Neural cell (in vitro differentiated cells): ENCODE data around the gene PID1. TPM values are rescaled to one million over a fixed set of nuclear protein-coding genes. Genes with fewer than 3 reads are reported as not detected.

Source experiments
- H2AFZ ChIP-seq: fragments of 200-600, 300-800 bp; sonication (generic), shearing (Covaris generic); 2 replicates; pipeline ENCODE4 v1.6.0; 2014; ENCODE audit warnings: low read depth, mild to moderate bottlenecking, antibody characterized with exemption, low read length, moderate library complexity
- H3F3A ChIP-seq: fragments of 200-600 bp; shearing (Covaris generic); 2 replicates; pipeline ENCODE4 v1.6.1; 2016; ENCODE audit warnings: mild to moderate bottlenecking, moderate library complexity, mixed read lengths, antibody characterized with exemption, low read length; ENCODE audit not compliant: insufficient read depth, poor library complexity, severe bottlenecking
- H3K27ac ChIP-seq: fragments of 200-600, 300-800 bp; sonication (generic), shearing (Covaris generic); 2 replicates; pipeline ENCODE4 v1.5.1; 2014; ENCODE audit warnings: mild to moderate bottlenecking, low read length, moderate library complexity
- H3K27me3 ChIP-seq: fragments of 300-800, 200-600 bp; sonication (generic), shearing (Covaris generic); 2 replicates; pipeline ENCODE4 v1.6.0; 2014; ENCODE audit warnings: mild to moderate bottlenecking, low read depth, low read length, moderate library complexity; ENCODE audit not compliant: insufficient read depth
- H3K36me3 ChIP-seq: fragments of 300-800, 200-600 bp; sonication (generic), shearing (Covaris generic); 2 replicates; pipeline ENCODE4 v1.5.1; 2014; ENCODE audit warnings: mild to moderate bottlenecking, antibody characterized with exemption, low read length, moderate library complexity; ENCODE audit not compliant: insufficient read depth
- H3K4me2 ChIP-seq: fragments of 300-800, 200-600 bp; sonication (generic), shearing (Covaris generic); 2 replicates; pipeline ENCODE4 v1.6.0; 2014; ENCODE audit warnings: mild to moderate bottlenecking, low read length
- H3K4me3 ChIP-seq: fragments of 300-800, 200-600 bp; sonication (generic), shearing (Covaris generic); 2 replicates; pipeline ENCODE4 v1.5.1; 2014; ENCODE audit warnings: mild to moderate bottlenecking, low read length, moderate library complexity
- H3K79me2 ChIP-seq: fragments of 200-600 bp; shearing (Covaris generic); replicated peaks from 2 replicates; pipeline ENCODE4 v1.6.0; 2014; ENCODE audit warnings: mild to moderate bottlenecking, low read length, moderate library complexity; ENCODE audit not compliant: insufficient read depth
- H3K9ac ChIP-seq: fragments of 300-800, 200-600 bp; sonication (generic), shearing (Covaris generic); 2 replicates; pipeline ENCODE4 v1.6.1; 2016; ENCODE audit warnings: mild to moderate bottlenecking, low read length, mixed read lengths
- H3K9me2 ChIP-seq: fragments of 200-600 bp; shearing (Covaris generic); 2 replicates; pipeline ENCODE4 v1.6.1; 2016; ENCODE audit warnings: mild to moderate bottlenecking, low read length, mixed read lengths; ENCODE audit not compliant: insufficient read depth
- H3K9me3 ChIP-seq: fragments of 200-600, 300-800 bp; sonication (generic), shearing (Covaris generic); 2 replicates; pipeline ENCODE4 v1.6.1; 2016; ENCODE audit warnings: mild to moderate bottlenecking, mixed run types, low read length, moderate library complexity, mixed read lengths
- H4K20me1 ChIP-seq: fragments of 200-600 bp; shearing (Covaris generic); 2 replicates; pipeline ENCODE4 v1.6.1; 2016; ENCODE audit warnings: mild to moderate bottlenecking, mixed run types; ENCODE audit not compliant: insufficient read depth
- EP300 ChIP-seq: fragments of 450-650 bp; conservative IDR thresholded peaks from 2 replicates; pipeline ENCODE4 v1.6.1; 2014; ENCODE audit warnings: antibody characterized with exemption, mild to moderate bottlenecking, moderate library complexity; ENCODE audit not compliant: poor library complexity, severe bottlenecking
- EZH2 ChIP-seq: fragments of 200-600, 300-800 bp; shearing (Covaris generic), sonication (generic); IDR thresholded peaks from 2 replicates; pipeline ENCODE4 v1.6.1; 2014; ENCODE audit warnings: antibody characterized with exemption, low read length, borderline replicate concordance, mild to moderate bottlenecking; ENCODE audit not compliant: insufficient read depth, poor library complexity, severe bottlenecking
- MXI1 ChIP-seq: fragments of 450-650 bp; conservative IDR thresholded peaks from 2 replicates; pipeline ENCODE4 v1.6.1; 2014; ENCODE audit warnings: antibody characterized with exemption, mild to moderate bottlenecking; ENCODE audit not compliant: poor library complexity, severe bottlenecking
- POLR2AphosphoS5 ChIP-seq: IDR thresholded peaks from 2 replicates; pipeline ENCODE4 v1.6.1; 2012
- RAD21 ChIP-seq: fragments of 450-650 bp; conservative IDR thresholded peaks from 2 replicates; pipeline ENCODE4 v1.6.1; 2014; ENCODE audit warnings: antibody characterized with exemption, mild to moderate bottlenecking, moderate library complexity
- SMC3 ChIP-seq: fragments of 450-650 bp; conservative IDR thresholded peaks from 2 replicates; pipeline ENCODE4 v1.6.1; 2014; ENCODE audit warnings: antibody characterized with exemption, mild to moderate bottlenecking, moderate library complexity; ENCODE audit not compliant: poor library complexity
- TAF1 ChIP-seq: IDR thresholded peaks from 2 replicates; pipeline ENCODE4 v1.6.1; 2012; ENCODE audit warnings: low read depth
- polyA plus RNA-seq: library from polyadenylated mRNA; depleted of rRNA; stranded (reverse); fragments of >200 nt; gene quantifications from 2 replicates; pipeline ENCODE4 v1.2.3, GENCODE V29; 2014
- TF ChIP-seq, protein P1 (sequence below): fragments of 450-650 bp; IDR thresholded peaks from 2 replicates; pipeline ENCODE4 v1.5.1; 2014; ENCODE audit warnings: antibody characterized with exemption, mild to moderate bottlenecking, moderate library complexity; ENCODE audit not compliant: poor library complexity, severe bottlenecking
- TF ChIP-seq, protein P2 (sequence below): IDR thresholded peaks from 2 replicates; pipeline ENCODE4 v1.6.1; 2012; ENCODE audit warnings: borderline replicate concordance

The PID1 gene
- polyA plus RNA-seq, 1 donor from 2014 or later: 11.0 TPM

DNA sequence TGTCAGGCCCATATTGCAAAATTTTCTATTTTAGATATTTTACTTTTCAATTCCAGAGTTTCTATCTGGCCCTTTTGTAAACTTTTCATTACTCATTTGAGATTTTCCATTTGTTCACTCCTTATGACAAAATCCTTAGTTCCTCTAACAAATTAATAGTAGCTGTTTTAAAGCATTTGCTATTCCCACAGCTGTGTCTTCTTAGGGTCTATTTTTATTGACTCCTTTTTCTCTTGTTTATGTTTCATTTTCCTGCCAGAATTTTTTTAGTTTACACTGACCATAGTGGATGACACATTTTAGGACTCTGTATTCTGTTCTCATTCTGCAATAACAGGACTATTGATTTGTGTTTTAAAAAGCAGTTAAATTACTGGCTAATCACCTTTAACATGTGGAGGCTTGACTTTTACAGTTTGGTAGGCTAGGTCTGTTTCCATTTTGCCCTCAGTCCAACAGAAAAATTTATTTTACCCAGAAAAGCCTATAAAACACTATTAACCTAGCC lies 30.0 kb downstream of the PID1 start:
- no peaks in the 10 kb centered on the region for H3K27me3 ChIP-seq
- H3K4me3 ChIP-seq: no peak overlapping the region
- no peaks in the 10 kb centered on the region for H3K9me2 ChIP-seq
- H3K36me3 ChIP-seq: no peaks in the 10 kb centered on the region
- H3K9me3 ChIP-seq: peaks cover 3% of the 10 kb centered on the region
- H2AFZ ChIP-seq: no peak overlapping the region
- H3F3A ChIP-seq: no peaks in the 10 kb centered on the region
- no peaks in the 10 kb centered on the region for H3K79me2 ChIP-seq
- H3K27ac ChIP-seq: no peak overlapping the region
- TF ChIP-seq RAD21: no peak
- TF ChIP-seq SMC3: no peak
- TF ChIP-seq MXI1: no peak
- no peak for TF ChIP-seq EZH2
- TF ChIP-seq TAF1: no peak
- TF ChIP-seq POLR2AphosphoS5: no peak
- TF ChIP-seq EP300: no peak
- TF ChIP-seq, protein P1, sequence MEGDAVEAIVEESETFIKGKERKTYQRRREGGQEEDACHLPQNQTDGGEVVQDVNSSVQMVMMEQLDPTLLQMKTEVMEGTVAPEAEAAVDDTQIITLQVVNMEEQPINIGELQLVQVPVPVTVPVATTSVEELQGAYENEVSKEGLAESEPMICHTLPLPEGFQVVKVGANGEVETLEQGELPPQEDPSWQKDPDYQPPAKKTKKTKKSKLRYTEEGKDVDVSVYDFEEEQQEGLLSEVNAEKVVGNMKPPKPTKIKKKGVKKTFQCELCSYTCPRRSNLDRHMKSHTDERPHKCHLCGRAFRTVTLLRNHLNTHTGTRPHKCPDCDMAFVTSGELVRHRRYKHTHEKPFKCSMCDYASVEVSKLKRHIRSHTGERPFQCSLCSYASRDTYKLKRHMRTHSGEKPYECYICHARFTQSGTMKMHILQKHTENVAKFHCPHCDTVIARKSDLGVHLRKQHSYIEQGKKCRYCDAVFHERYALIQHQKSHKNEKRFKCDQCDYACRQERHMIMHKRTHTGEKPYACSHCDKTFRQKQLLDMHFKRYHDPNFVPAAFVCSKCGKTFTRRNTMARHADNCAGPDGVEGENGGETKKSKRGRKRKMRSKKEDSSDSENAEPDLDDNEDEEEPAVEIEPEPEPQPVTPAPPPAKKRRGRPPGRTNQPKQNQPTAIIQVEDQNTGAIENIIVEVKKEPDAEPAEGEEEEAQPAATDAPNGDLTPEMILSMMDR: no peak
- TF ChIP-seq, protein P2, sequence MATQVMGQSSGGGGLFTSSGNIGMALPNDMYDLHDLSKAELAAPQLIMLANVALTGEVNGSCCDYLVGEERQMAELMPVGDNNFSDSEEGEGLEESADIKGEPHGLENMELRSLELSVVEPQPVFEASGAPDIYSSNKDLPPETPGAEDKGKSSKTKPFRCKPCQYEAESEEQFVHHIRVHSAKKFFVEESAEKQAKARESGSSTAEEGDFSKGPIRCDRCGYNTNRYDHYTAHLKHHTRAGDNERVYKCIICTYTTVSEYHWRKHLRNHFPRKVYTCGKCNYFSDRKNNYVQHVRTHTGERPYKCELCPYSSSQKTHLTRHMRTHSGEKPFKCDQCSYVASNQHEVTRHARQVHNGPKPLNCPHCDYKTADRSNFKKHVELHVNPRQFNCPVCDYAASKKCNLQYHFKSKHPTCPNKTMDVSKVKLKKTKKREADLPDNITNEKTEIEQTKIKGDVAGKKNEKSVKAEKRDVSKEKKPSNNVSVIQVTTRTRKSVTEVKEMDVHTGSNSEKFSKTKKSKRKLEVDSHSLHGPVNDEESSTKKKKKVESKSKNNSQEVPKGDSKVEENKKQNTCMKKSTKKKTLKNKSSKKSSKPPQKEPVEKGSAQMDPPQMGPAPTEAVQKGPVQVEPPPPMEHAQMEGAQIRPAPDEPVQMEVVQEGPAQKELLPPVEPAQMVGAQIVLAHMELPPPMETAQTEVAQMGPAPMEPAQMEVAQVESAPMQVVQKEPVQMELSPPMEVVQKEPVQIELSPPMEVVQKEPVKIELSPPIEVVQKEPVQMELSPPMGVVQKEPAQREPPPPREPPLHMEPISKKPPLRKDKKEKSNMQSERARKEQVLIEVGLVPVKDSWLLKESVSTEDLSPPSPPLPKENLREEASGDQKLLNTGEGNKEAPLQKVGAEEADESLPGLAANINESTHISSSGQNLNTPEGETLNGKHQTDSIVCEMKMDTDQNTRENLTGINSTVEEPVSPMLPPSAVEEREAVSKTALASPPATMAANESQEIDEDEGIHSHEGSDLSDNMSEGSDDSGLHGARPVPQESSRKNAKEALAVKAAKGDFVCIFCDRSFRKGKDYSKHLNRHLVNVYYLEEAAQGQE: no peak
- H3K9ac ChIP-seq: no peak overlapping the region
- H3K4me2 ChIP-seq: no peak overlapping the region
- no peaks in the 10 kb centered on the region for H4K20me1 ChIP-seq

DNA sequence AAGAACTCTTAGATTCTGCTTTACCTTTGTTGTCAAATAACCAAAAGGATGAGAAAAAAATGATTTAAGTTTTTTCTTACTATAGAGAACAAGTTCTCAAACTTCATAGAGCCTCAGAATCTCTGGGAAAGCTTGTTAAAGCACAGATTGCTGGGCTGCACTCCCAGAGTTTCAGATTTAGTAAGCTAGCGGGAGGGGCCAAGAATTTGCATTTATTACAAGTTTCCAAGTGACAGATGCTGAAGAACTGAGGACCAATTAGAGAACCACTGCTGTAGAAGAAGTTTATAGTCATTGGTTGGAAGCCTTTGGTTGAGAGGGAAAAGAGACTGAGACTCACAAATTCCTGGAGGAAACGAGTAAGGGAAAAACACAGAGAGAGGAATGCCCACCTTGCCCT lies 32.1 kb downstream of the PID1 start:
- Histone ChIP-seq H3K27me3 (no peaks in the 10 kb centered on the region), H4K20me1 (no peaks in the 10 kb centered on the region), H3K4me2 (no peak overlapping the region), H3K4me3 (no peak overlapping the region), H2AFZ (no peak overlapping the region), H3F3A (no peaks in the 10 kb centered on the region), H3K36me3 (no peaks in the 10 kb centered on the region), H3K9ac (no peak overlapping the region), H3K79me2 (no peaks in the 10 kb centered on the region), H3K9me3 (peaks cover 3% of the 10 kb centered on the region), H3K9me2 (no peaks in the 10 kb centered on the region), H3K27ac (no peak overlapping the region)
- TF ChIP-seq RAD21 (no peak), MXI1 (no peak), SMC3 (no peak), EZH2 (no peak), POLR2AphosphoS5 (no peak), TAF1 (no peak), EP300 (no peak)
- TF ChIP-seq, protein P1: no peak
- TF ChIP-seq, protein P2: no peak
